Ammon's horn (tissue), 1 donor: ENCODE data around the gene PTPRN2.
A peak's percentile ranks its signal among the peaks of the same experiment; 100 is the strongest.
"Not testable (repeated sequence)": the region's sequence is repeated elsewhere in the genome, so short reads cannot be mapped to it uniquely, and the experiment has no call there.

ENCODE experiments used
- DNase-seq: peaks from one replicate; pipeline ENCODE4 v3.0.0-alpha.2; 2016; ENCODE audit warnings: low spot score

The PTPRN2 gene

GRCh38 chr7:157952841-157953645, 634.6 kb downstream of the PTPRN2 start:
- no peak for DNase-seq

GRCh38 chr7:157952050-157952667, 635.5 kb downstream of the PTPRN2 start:
- no peak for DNase-seq

- DNase-seq: no peak
These were observed 636.1 kb downstream of the PTPRN2 start for GRCh38 chr7:157951300-157952049.

- no peak for DNase-seq
These were observed 637.9 kb downstream of the PTPRN2 start for GRCh38 chr7:157949711-157950110.

GRCh38 chr7:157947504-157947903, 640.1 kb downstream of the PTPRN2 start:
- DNase-seq: no peak

GRCh38 chr7:157946398-157947060, 641.1 kb downstream of the PTPRN2 start:
- DNase-seq: no peak

- no peak for DNase-seq
These were observed 642.2 kb downstream of the PTPRN2 start for GRCh38 chr7:157945401-157945800.

- no peak for DNase-seq
These were observed 642.8 kb downstream of the PTPRN2 start for GRCh38 chr7:157944734-157945291.

GRCh38 chr7:157944051-157944450, 643.6 kb downstream of the PTPRN2 start:
- DNase-seq: no peak

GRCh38 chr7:157943561-157943960, 644.1 kb downstream of the PTPRN2 start:
- DNase-seq: no peak

- DNase-seq: no peak
These were observed 646.4 kb downstream of the PTPRN2 start for GRCh38 chr7:157941210-157941609.

- no peak for DNase-seq
These were observed 647.1 kb downstream of the PTPRN2 start for GRCh38 chr7:157940497-157940896.

- no peak for DNase-seq
These were observed 649.4 kb downstream of the PTPRN2 start for GRCh38 chr7:157938211-157938610.

- no peak for DNase-seq
These were observed 650.2 kb downstream of the PTPRN2 start for GRCh38 chr7:157937406-157937805.

GRCh38 chr7:157936976-157937375, 650.6 kb downstream of the PTPRN2 start:
- no peak for DNase-seq

GRCh38 chr7:157935721-157936120, 651.9 kb downstream of the PTPRN2 start:
- not testable (repeated sequence) for DNase-seq

- not testable (repeated sequence) for DNase-seq
These were observed 654.1 kb downstream of the PTPRN2 start for GRCh38 chr7:157933219-157934155.

GRCh38 chr7:157932498-157933218, 655.0 kb downstream of the PTPRN2 start:
- DNase-seq: no peak

- DNase-seq: peak; percentile 45
These were observed 656.6 kb downstream of the PTPRN2 start for GRCh38 chr7:157930926-157931466.

GRCh38 chr7:157930441-157930840, 657.2 kb downstream of the PTPRN2 start:
- DNase-seq: no peak
